ENCODE results near the gene WWOX. TPM values are rescaled to one million over a fixed set of nuclear protein-coding genes. Genes with fewer than 3 reads are reported as not detected.

The WWOX gene
- total RNA-seq, 2 donors from 2014 or later, result 33.8 to 82.5 TPM

DNA sequence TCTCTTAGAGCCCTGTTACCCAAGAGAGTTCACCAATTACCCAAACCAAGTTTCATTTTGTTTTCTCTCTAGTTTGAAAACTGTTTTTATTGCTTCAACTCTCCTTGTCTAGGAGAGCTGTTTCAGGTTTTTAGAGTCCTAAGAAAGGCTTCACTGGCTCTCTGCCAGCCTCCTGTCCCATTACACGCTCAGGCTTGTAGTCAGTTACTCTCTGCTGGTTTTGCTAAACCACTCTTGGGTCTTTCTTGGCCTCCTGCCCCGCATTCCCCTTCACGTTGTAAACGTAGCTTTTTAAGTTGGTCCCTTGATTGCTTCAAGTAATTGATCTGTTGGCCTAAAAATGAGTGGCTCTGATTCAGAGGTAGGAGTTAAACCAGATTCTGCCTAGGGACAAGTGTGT lies 972.0 kb downstream of the WWOX start:
- H3K27ac ChIP-seq, result no peak overlapping the region
- H3K4me3 ChIP-seq, result no peak overlapping the region
- ATAC-seq (ENCODE audit: insufficient number of reproducible peaks, low FRiP score, low read depth) (no peak), DNase-seq (ENCODE audit: low spot score) (no peak)
- H3K27me3 ChIP-seq (replicated peaks; ENCODE audit: insufficient read depth), result no peaks in the 10 kb centered on the region
- TF ChIP-seq, protein P1, sequence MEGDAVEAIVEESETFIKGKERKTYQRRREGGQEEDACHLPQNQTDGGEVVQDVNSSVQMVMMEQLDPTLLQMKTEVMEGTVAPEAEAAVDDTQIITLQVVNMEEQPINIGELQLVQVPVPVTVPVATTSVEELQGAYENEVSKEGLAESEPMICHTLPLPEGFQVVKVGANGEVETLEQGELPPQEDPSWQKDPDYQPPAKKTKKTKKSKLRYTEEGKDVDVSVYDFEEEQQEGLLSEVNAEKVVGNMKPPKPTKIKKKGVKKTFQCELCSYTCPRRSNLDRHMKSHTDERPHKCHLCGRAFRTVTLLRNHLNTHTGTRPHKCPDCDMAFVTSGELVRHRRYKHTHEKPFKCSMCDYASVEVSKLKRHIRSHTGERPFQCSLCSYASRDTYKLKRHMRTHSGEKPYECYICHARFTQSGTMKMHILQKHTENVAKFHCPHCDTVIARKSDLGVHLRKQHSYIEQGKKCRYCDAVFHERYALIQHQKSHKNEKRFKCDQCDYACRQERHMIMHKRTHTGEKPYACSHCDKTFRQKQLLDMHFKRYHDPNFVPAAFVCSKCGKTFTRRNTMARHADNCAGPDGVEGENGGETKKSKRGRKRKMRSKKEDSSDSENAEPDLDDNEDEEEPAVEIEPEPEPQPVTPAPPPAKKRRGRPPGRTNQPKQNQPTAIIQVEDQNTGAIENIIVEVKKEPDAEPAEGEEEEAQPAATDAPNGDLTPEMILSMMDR (IDR thresholded peaks at IDR 0.05), result no peak
- H3K4me1 ChIP-seq (ENCODE audit: control insufficient read depth in 1 of 2, low read depth in 2 of 2), result peaks cover 0 to 4% of the 10 kb centered on the region in 2 donors
- H3K36me3 ChIP-seq, result no peaks in the 10 kb centered on the region
- H3K9me3 ChIP-seq, result no peaks in the 10 kb centered on the region

DNA sequence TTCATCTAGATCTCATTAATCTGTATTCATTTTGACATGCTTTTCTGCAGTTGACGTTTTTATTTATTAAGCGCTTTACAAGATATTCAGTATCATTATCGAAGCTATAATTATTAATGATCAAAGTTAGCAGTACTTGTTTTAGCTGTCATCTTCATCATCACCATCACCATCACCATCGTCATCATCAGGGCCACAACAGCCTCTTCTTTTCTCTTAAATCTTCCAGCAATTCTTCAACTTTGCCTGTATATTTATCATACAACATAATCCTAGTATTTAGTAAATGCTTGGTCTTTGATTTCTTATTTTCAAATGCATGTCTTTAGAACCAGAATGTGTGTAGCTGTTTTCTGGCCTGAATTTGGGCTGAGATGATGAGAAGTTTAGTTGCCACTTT lies 973.1 kb downstream of the WWOX start:
- H3K27ac ChIP-seq, result no peak overlapping the region
- ATAC-seq (ENCODE audit: insufficient number of reproducible peaks, low FRiP score, low read depth) (no peak), DNase-seq (ENCODE audit: low spot score) (no peak)
- peaks cover 0 to 4% of the 10 kb centered on the region in 2 donors for H3K4me1 ChIP-seq (ENCODE audit: control insufficient read depth in 1 of 2, low read depth in 2 of 2)
- no peaks in the 10 kb centered on the region for H3K9me3 ChIP-seq
- TF ChIP-seq, protein P1 (IDR thresholded peaks at IDR 0.05), result no peak
- H3K27me3 ChIP-seq (replicated peaks; ENCODE audit: insufficient read depth), result no peaks in the 10 kb centered on the region
- H3K4me3 ChIP-seq, result no peak overlapping the region
- H3K36me3 ChIP-seq, result no peaks in the 10 kb centered on the region

DNA sequence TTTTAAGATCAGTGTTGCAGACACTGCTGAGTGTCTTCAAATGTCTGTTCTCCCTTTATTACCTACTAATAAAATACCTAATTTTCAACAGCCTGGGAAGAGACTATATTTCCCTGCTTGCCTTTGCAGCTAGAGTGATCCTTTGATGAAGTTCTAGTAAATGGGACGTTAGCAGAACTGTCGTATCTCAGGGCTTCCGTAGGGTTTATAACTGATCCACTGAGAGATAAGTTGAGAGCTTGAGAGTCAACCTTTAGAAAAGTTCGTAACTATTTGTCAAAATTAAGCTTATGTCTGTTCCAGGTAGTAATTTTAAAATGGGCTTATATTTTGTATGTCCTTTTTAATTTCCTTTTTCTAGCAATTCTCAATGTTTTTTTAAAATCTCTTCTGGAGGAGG lies 974.1 kb downstream of the WWOX start:
- ATAC-seq (ENCODE audit: insufficient number of reproducible peaks, low FRiP score, low read depth) (no peak), DNase-seq (ENCODE audit: low spot score) (no peak)
- Histone ChIP-seq H3K4me1 (ENCODE audit: control insufficient read depth in 1 of 2, low read depth in 2 of 2) (peaks cover 0 to 4% of the 10 kb centered on the region in 2 donors), H3K27ac (no peak overlapping the region), H3K36me3 (no peaks in the 10 kb centered on the region), H3K4me3 (no peak overlapping the region), H3K27me3 (replicated peaks; ENCODE audit: insufficient read depth) (no peaks in the 10 kb centered on the region), H3K9me3 (no peaks in the 10 kb centered on the region)
- TF ChIP-seq, protein P1 (IDR thresholded peaks at IDR 0.05), result no peak

DNA sequence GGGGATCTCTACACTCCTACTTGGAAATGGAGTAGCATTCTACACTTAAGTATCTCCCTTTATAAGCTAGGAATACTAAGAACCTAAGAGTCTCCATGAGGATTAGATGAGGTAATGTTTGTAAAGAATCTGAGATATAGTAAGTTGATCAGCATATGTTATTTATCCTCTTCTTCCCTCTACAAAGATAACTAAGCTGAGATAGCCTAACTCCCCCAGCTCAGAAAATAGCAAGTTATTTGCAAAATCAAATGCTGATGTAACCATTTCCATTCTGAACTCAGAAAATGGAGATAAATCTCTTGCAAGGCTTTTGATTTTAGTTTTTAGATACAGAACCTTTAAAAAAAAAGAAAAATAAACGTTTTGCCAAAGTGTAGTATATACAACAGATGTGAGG lies 975.1 kb downstream of the WWOX start:
- TF ChIP-seq, protein P1 (IDR thresholded peaks at IDR 0.05), result no peak
- Histone ChIP-seq H3K27ac (no peak overlapping the region), H3K4me1 (ENCODE audit: control insufficient read depth in 1 of 2, low read depth in 2 of 2) (peaks cover 0 to 4% of the 10 kb centered on the region in 2 donors), H3K9me3 (no peaks in the 10 kb centered on the region), H3K4me3 (no peak overlapping the region), H3K27me3 (replicated peaks; ENCODE audit: insufficient read depth) (no peaks in the 10 kb centered on the region), H3K36me3 (no peaks in the 10 kb centered on the region)
- DNase-seq (ENCODE audit: low spot score) (no peak), ATAC-seq (ENCODE audit: insufficient number of reproducible peaks, low FRiP score, low read depth) (no peak)

DNA sequence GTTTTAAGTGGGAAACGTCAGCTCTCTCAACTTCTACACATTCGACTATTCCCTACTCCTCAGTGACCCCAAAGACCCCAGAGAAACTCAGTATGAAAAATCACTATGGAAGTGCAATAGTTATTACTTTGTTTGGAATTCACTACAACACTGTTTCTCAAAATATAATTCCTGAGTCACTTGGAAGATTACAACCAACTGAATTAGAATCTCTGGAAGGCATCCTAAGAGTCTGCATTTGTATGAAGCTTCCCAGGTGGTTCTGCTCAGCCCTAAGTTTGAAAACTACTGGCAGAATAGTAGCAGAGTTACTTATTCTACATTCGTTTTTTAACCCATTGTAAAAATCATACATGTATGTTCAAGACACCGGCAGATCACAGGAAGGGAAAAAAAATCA lies 975.5 kb downstream of the WWOX start:
- ATAC-seq (ENCODE audit: insufficient number of reproducible peaks, low FRiP score, low read depth), result no peak
- Histone ChIP-seq H3K27ac (no peak overlapping the region), H3K4me3 (no peak overlapping the region), H3K4me1 (ENCODE audit: control insufficient read depth in 1 of 2, low read depth in 2 of 2) (peaks cover 0 to 4% of the 10 kb centered on the region in 2 donors), H3K27me3 (replicated peaks; ENCODE audit: insufficient read depth) (no peaks in the 10 kb centered on the region), H3K36me3 (no peaks in the 10 kb centered on the region), H3K9me3 (no peaks in the 10 kb centered on the region)
- TF ChIP-seq, protein P1 (IDR thresholded peaks at IDR 0.05), result no peak
- no peak for DNase-seq (ENCODE audit: low spot score)
